Fibroblast of skin of left quadriceps (primary cell): ENCODE data around the gene APLF.
"Not testable (repeated sequence)": the region's sequence is repeated elsewhere in the genome, so short reads cannot be mapped to it uniquely, and the experiment has no call there.

Source experiments
- DNase-seq, 2 experiments: peaks; one replicate each; pipeline ENCODE4 v3.0.0-alpha.2; 2013; ENCODE audit warnings: low read depth in 2 of 2

APLF gene

DNA sequence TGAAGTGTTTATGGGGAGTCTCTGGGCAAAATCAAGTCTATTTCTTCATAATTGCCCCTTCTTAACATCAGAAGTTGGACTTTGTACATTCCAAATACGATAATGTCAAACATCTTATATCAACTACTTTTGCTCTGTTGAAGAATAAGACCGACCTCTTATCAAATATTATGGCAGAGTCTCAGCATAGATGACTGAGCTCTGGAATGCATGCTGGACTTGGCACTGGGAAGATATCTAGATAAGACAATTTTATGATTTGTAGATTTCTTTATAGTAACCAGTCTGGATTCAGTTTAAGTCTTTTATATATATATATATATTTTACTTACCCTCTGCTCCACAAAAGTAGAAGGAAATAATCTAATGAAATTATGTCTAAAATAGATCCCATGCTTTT is 8.2 kb downstream of the APLF start:
- no peak for DNase-seq

DNA sequence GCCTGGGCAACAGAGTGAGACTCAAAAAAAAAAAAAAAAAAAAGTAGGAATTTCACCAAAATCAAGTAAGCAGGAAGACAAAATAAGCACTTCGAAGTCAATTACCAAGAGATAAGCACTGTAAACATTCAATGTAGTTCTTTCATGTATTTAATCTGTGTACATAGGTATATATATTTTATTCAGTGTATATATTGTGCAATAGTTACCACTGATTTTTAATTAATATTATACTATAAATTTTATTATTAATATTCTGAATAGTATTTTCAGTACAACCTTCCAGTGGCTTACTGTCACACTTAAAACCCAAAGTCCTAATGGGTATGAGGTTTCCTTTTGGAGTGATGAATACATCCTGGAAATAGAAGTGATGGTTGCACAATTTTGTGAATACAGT is 9.1 kb downstream of the APLF start:
- DNase-seq = no peak

DNA sequence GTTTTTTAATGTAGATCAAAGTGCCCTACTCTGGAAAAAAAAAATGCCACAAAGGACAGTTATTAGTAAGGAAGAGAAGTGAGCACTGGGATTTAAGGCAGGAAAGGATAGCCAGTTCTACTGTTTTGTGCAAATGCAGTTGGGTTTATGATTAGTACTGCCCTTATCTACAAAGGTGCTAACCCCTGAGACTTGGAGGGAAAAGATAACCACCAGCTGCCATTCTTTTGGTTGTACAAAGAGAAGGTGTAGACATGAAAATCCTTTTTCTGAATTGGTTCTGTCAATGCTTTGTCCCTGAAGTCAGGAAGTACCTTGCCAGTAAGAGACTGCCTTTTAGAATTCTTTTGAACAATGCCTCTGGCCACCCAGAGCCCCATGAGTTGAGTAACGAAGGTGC is 11.3 kb downstream of the APLF start:
- no peak for DNase-seq

DNA sequence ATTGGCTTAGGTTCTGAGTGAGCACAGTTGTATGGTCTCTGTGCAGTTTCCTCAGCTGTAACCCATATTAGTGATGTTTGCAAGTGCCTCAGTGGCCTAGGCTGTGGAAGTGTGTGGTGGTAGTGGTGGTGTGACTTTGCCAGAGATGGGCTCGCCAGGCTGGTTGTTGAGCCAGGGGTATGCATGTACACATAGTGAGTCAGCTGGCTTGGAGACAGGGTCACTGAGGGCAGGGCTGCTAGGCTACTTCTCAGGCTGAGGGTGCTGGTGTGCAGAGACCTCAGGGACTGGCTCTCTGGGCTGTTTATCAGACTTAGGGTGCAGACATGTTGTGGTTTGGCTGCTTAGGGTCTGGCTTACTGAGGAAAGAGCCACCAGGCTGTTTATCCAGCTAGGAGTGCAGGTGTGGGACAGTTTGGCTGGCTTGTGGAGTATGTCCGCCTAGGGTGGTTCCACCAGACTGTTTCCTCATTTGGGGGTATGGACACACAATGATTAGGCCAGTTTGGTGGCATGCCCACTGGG is 15.0 kb downstream of the APLF start:
- DNase-seq = no peak

DNA sequence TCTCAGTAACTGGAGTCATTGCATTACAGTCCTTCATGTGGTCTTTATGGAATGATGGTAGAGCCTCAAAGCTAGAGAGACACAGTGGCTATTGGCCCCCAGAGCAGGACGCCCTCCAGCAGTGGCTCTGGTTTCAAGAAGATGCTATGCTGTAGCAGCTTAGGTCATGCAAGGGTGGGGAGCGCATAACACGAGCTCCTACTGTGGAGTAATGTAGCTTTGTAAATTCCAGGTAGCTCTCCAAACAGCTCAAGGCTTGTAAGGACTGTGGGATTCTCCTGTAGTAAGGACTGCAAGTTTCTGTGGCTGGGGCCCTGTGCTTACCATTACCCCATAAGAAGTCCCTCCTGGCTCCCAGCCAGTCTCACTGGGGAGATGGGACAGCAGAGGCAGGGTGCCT is 15.6 kb downstream of the APLF start:
- no peak for DNase-seq

DNA sequence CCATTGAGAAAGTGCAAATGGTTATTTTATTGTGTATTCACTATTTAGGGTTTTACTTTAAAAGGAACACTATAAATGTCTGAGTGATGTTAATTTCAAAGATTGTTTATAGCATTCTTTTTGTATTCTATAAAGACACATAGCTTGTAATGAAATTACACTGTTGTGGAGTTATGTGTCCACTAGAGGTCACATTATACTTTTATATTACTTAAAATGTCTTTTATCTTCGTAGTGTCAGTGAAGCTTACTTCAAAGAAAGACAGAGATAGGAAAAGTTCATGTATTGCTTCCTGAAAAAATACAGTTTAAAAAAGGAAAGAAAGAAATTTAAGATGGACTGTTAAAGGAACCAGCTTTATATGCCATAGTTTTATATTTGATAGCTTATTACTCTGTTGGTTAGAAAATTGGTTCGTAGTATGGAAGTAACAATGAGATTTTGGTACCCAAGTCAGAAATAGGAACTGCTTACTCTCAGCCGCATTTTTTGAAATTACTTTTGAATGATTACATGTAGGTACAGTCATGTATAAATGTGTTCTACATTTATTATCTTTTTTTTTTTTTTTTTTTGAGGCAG is 20.5 kb downstream of the APLF start:
- no peak for DNase-seq

DNA sequence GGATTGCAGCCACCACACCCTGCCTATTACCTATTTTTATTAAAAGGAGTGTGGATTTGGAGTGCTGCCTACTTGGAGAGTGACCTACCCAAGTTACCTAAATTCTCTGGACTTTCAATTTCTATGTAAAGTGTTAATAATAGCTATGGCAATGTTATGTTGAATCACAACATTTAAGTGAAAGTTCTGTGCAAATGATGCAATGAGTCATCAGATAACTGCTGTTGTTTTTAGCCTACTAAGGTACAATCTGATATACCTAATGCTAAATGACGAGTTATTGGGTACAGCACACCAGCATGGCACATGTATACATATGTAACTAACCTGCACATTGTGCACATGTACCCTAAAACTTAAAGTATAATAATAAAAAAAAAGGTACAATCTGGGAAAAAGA is 21.2 kb downstream of the APLF start:
- not testable (repeated sequence) for DNase-seq

DNA sequence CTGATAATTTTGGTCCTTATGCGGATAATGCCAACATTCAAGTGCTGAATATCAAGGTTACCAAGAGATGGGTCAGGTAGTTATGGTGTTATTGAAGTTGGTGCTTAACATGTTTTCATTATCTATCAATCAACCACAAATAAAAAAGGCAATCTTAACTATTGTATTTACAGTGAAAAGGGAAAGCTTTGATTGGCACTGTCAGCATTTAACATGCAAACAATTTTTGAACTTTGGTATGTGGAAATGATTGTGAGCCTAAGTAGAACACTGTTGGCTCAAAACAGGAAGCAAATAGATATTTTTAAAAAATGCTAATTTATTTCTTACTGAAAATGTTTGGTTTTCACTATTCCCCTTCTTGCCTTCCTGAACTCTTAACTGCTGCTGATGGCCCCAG is 21.9 kb downstream of the APLF start:
- DNase-seq = no peak

DNA sequence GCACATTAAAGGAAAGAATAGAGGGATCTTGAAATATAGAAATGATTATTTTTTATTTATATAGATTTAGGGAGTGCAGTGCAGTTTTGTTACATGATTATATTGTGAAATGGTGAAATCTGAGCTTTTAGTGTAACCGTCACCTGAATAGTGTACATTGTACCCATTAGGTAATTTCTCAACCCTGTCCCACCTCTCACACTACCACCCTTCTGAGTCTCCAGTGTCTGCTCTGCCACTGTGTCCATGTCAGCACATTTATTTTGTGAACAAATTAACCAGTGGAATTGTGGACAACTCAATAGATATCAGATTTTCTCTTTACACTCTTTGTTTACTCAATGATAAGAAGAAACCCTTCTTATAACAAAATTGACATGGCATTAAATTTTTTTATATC is 24.2 kb downstream of the APLF start:
- DNase-seq = no peak

DNA sequence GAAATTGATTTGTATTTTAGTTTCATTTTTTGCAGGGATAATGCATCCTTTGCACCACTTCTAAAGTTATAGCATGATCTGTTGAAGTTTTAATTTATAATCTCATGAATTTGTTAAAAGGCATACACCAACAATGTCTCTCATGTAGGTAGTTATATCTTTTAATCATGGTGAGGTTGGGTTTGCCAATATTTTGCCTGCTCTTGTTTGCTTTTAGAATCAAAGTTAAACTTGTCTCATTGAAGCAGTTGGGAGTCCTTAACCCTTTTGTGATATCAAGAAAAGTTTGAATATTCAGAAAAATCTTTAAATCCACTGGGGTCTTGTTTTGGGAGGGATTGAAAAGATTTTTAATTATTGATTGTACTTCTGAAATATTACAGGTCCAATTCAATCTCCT is 31.7 kb downstream of the APLF start:
- DNase-seq = no peak

DNA sequence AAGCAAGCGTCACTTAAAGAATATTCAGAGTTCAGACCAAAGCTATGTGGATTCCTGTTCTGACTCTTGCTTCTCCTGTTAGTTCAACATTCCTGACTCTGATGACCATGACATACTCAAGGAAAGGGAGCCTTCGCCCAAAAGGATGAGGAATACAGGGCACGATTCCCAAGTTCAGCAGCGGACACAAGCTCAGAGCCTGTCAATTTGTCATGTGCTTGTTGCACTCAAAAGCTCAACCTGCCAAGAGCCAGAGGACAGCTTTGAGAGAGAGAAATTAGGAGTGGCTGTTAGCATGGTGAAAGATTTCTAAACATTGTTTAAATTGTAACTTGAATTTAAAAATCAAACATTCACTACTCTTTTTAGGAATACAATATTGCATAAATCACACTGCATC is 33.3 kb downstream of the APLF start:
- no peak for DNase-seq

DNA sequence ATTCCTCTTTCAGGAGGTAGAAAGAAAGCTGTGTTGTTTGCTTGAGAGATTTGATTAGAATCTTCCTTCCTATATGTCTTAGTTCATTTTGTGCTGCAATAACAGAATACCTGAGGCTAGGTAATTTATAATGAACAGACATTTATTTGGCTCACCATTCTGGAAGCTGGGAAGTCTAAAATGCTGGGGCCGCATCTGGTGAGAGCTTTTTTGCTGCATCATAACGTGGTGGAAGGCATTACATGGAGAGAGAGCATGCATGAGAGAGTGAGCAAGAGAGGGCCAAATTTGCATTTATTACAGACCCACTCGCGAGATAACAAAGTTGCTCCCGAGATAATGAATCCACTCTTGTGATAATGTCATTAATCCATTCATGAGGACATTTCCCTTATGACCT is 34.4 kb downstream of the APLF start:
- DNase-seq = no peak

DNA sequence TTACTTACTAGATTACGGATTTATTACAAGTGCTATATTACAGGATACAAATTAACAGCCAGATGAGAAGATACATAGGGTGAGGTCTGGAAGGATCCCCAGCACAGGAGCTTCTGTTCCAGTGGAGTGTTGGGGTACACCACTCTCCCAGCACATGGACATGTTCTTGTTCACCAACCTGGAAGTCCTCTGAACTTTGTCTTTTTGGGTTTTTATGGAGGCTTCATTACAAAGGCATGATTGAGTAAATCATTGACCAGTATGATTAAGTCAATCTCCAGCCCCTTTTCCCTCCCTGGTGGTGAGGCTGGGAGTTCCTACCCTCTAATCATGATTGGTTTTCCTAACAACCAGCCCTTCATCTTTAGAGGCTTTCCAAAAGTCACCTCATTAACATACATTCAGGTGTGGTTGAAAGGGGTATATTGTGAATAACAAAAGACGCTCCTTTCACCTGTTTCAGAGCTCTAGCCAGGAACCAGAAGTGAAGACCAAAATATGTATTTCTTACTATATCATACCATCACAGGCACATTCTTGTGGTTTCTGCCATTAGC is 38.3 kb downstream of the APLF start:
- DNase-seq = no peak

DNA sequence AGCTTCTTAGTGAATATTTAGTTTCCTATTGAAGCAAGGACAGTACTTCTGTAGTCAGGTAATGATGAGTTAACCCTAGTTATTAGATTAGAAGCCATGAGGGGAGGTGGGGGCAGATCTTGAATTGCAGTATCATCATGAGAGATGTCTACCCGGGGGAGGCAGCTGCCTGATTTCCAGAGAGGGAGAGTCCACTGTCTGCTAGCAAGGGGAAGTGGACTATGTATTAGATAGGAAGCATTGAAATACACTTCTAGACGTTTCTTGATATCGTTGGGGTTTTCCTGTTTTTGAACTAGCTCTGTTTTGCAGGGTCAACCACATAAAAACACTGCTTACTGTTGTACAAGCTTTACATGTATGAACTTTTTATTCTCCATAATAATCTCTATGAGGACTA is 38.8 kb downstream of the APLF start:
- no peak for DNase-seq

DNA sequence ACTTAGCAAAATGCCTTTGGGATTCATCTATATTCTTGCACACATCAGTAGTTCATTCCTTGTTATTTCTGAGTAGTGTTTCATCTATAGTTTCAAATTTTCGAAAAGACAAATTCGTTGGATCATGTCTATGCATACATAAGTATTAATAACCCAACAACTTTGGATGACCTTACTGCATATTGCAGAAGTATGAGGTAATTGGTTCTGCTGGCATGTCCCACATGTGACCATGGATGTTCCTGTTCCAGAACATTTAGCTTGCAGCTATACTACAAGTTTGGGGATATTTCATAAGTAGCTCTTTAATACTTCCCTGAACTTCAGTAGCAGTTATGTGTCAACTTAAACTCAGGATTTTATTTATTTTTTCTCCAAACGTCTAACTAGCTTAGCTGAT is 44.9 kb downstream of the APLF start:
- no peak for DNase-seq

DNA sequence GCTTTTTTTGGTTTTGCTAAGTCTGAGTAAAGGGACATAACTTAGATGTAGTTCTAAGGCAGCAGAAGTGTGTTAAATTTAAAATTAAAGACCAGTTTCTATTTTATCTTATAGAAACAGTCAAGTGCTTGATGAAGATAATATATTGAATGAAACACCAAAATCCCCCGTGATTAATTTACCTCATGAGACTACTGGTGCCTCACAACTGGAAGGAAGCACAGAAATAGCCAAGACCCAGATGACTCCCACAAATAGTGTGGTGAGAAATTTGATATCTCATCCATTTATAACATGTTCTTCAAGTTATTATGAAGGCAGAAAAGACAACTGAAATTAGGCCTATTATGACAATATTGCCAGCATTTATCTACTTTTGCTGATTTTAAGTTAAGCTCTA is 45.6 kb downstream of the APLF start:
- DNase-seq = no peak

DNA sequence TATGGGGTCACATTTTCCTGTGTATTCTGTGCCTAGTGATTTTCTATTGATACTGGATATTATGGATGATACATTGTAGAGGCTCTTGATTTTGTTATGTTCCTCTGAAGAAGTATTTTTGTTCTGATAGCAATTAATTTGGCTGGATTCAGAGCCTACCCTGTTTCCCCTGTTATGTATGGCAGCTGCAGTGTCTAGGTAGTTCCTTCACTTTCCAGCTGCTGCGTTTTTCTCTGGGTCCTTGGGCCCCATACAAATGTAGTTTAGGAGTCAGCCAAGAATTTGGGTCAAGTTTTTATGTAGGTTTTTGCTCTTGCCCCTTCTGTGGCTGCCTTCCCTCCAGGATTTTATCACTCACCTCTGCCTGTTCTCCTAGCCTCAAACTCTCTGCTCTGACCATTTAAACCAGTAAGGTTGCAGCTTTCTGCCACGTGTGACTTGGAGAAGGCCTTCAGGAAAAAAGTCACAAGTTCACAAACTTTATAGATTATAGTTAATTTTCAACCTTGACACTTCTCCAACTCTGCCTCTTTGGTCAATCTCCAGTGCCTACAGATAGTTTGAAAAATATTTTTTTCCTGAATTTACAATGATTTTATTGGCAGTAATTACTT is 47.0 kb downstream of the APLF start:
- no peak for DNase-seq

DNA sequence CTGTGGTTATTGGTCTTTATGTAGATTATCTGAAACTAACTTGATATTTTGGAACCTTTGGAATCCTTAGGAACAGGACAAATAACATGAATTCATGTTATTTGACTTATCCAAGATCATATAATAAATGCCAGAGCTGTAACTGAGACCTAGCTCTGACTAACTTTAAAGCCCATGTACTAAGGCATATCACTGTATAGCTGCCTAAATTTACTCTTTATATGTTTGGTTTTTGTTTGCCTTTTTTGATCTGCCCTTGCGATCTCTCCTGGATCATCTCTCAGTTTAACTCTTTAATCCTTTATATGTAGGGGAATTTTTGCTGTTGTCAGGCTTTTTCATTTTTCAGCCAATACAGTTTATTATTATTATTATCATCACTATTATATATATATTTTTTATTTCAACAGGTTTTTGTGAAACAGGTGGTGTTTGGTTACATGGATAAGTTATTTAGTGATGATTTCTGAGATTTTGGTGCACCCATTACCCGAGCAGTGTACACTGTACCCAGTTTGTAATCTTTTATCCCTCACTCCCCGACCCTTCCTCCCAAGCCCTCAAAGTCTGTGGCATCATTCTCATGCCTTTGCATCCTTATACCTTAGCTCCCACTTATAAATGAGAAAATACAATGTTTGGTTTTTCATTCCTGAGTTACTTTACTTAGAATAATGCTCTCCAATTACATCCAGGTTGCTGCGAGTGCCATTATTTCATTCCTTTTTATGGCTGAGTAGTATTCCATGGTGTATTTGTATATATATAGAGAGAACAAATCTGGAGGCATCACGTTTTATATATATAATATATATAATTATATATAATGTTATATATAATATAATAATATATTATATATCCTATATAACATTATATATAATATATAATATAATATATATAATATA is 48.9 kb downstream of the APLF start:
- no peak for DNase-seq

DNA sequence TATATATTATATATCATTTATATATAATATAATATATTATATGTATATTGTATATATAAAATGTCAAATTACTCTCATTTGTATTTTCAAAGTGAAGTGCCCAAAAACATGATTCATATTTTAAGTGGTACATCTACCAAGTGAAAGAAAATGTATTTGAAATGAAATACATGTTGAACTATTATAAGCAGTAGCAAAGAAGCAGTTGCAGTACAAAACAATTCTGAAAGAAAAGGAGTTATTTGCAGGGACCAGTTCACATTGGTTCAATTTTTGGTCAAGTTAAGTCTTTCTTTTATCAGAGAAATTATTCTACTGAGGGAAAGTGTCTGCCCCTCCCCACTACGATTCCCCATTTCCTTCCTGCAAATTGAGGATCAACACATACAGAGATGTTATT is 51.9 kb downstream of the APLF start:
- no peak for DNase-seq

DNA sequence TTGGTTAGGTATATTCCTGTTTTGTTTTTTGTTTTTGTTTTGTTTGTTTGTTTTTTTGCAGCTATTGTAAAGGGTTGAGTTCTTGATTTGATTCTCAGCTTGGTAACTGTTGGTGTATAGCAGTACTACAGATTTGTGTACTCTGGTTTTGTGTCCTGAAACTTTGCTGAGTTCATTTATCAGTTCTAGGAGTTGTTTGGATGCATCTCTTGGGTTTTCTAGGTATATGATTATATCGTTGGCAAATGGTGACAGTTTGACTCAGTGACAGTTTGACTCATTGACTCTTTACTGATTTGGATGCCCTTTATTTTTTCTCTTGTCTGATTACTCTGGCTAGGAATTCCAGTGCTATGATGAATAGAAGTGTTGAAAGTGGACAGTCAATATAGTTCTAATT is 53.7 kb downstream of the APLF start:
- no peak for DNase-seq

DNA sequence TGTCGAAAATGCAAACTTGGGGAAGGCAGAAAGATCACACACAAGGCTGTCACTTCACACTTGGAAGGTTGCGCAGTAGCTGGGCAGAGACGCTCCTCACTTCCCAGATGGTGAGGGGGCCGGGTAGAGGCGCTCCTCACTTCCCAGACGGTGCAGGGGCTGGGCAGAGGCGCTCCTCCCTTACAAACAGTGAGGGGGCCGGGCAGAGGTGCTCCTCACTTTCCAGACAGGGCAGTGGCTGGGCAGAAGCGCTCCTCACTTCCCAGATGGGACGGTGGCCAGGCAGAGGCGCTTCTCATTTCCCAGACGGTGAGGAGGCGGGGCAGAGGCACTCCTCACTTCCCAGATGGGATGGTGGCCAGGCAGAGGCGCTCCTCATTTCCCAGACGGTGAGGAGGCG is 59.6 kb downstream of the APLF start:
- DNase-seq = not testable (repeated sequence)

DNA sequence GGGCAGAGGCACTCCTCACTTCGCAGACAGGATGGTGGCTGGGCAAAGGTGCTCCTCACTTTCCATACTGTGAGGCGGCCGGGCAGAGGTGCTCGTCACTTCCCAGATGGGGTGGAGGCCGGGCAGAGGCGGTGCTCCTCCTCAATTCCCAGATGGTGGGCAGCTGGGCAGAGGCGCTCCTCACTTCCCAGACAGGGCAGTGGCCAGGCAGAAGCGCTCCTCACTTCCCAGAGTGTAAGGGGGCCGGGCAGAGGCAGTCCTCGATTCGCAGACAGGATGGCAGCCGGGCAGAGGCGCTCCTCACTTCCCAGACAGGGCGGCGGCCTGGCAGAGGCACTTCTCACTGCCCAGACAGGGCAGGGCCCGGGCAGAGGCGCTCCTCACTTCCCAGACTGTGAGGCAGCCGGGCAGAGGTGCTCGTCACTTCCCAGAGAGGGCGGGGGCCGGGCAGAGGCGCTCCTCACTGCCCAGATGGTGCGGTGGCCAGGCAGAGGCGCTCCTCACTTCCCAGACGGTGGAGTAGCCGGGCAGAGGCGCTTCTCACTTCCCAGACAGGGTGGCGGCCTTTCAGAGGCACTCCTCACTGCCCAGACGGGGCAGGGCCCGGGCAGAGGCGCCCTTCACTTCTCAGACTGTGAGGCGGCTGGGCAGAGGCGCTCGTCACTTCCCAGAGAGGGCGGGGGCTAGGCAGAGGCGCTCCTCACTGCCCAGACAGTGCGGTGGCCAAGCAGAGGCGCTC is 60.1 kb downstream of the APLF start:
- DNase-seq = not testable (repeated sequence)
